Measurements from ENCODE around the gene GARNL3.

GARNL3 gene

DNA sequence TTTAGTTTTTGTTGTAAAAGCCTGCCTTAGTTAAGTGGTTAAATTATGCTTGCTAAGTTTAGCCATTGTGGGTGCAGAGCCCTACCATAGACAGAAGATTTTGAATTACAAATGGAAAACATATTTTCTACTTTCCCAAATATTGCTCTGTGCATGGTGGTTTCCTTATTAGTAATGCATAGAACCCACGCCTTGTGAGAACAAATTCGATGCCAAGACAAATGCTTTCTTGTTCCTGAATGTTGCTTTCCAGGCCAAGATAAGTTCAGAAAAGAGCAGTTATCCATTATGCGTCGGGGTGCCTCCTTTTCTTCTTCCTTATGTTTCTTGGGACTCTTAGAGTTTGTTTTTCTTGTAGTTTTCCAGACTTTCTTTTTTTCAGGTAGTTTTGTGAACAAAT, 31.0 kb upstream of the GARNL3 start:
- DNase-seq (ENCODE audit: low spot score): no peak

DNA sequence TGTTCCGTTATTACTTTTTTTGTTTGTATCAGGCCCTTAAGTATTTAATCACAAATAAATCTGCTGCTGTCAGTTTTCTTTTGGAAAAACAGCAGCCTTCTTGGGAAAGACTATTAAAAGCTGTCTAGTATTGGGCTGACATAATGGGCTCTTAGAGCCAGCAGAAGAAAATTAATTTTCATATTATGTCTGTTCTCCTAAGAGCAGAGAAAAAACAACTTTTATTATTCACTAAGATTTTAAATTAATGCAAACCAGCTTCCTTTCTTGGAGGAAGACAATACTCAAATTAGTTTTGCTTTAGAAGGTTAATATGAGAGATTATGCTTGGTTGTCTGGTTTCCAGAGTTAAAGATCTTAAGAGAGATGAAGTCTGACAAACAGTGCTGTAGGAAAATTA, 30.6 kb upstream of the GARNL3 start:
- no peak for DNase-seq (ENCODE audit: low spot score)

DNA sequence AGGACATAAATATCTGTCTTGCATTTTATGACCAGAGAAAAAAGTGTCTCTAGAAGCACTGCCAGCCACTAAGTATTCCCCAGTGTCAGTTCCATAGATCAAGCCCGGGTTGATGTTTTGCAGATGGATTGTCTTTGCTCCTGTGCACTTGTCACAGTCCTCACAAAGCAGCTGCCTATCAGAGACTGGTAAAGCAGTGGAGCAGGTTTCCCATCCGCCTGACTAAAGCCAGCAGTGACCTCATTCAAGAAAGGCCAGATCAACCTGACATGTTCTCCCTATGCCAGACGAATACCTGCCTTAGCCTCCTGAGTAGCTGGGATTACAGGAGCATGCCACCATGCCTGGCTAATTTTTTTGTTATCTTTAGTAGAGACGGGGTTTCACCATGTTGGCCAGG, 26.8 kb upstream of the GARNL3 start:
- no peak for DNase-seq (ENCODE audit: low spot score)

DNA sequence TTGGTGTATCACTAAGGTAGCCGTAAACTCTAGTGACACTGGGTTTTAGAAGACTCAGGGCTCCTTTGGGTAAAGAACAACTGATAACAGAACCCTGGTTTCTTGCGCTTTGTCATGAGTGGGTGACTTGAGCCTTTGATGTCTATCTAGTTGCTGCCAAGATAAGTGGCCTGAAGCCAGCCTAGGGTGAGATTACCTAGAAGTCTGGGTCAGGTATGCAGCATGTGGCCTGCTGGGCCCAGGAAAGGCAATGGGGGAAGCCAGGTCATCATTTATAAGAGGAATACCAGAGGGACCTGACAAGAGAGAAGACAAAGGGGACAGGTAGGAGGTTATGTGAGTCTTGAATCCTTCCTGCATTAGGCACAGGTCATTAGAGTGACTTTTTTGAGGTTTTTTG, 23.2 kb upstream of the GARNL3 start:
- DNase-seq (ENCODE audit: low spot score): no peak

DNA sequence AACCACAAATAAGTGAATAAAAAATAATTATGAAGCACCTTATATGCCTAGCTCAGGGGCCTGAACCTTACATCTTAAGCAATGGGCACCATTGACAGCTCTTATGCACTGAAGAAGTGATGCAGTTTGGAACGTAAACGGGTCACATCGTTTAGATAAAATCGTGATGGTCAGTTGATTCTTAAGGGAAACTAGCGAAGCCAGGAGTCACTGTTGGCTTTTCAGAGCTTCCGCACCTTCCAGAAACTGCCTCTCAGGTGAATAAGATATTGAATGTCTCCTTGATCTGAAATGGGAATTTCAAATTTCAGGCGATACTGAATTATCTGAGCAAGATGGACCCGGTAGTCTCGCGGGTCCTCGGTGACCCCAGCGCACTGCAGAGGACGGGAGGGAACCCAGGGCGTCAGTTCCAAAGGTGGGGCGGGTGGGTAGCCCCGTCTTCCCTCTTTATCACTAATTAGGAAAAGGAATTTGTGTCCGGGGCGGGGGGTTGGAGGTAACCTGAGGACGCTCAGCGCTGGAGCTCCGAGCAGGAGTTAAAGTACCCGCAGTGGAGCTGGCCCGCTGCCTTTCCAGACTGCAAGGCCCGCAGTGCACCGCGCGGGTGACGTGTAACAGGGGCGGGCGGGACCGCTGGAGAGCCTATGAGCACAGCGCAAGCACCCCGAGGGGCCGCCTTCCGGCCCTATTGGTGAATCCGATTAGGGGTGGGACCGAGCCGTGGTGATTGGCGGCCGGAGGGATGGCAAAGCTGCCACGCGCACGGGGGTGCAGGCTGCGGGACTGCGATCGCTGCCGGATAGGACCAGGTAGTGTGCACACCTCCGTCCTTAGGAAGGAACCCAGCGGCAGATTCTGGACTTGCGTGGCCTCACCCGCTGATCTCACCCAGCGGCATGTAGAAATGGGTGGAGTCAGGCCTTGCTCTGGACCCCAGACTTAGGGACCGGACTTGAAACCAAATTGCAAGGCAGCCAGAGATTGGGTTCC, 19.7 kb upstream of the GARNL3 start:
- peak; percentile 97 for DNase-seq (ENCODE audit: low spot score)

DNA sequence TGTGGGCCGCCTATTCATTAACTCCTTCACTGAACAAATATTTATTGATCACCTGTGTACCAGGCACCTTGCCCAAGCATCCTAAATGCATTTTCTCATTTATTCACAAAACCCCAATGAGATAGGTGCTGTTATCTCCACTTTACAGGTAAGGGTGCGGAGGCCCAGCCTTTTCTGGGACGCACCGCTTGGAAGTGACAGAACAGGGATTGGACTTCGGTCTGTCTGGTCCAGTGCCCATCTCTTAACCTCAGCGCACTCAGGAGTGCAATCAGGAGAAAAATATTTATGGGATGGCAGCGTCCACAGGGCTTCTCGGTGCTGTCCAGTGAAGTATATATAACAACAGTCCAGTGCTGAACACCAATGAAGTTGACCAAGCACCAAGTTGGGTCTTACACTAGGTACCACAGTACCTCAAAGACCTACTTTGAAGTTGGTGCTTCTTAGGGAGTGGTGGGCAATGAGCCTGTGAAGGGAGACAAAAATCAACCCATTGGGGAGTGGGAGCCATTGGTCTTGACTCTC, 18.9 kb upstream of the GARNL3 start:
- DNase-seq (ENCODE audit: low spot score): no peak

DNA sequence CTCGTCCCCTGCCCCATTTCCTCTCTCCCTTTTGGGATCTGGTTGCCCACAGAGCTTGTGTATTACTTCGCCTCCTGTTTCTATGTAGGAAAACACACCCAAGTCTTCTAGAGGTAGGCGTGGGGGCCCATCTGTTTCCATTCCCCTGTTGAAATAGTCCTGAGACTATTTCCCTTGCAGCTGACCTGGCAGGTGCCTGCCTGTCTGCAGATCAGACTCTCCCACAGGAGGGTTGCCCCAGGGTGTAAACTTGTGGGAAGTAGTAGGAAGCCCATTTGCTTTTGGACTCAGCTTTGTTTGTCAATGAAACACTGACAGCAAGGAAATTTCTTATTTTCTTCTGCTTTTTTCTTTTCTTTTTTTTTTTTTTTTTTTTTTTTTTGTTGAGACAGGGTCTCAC, 16.3 kb upstream of the GARNL3 start:
- DNase-seq (ENCODE audit: low spot score): no peak

DNA sequence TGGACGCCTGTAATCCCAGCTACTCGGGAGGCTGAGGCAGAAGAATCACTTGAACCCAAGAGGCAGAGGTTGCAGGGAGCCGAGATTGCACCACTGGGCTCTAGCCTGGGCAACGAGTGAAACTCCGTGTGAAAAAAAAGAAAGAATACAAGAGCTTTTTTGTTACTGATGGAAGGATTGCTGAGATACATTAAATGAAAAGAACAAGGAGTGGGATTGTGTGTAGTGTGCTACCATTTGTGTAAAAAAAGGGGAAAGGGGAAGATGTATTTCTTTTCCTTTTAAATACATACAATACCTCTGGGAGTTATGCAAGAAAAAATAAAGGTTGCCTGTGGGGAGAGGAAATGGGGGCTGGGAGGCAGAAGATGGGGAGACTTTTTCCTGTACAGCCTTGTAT, 14.7 kb upstream of the GARNL3 start:
- DNase-seq (ENCODE audit: low spot score): no peak

DNA sequence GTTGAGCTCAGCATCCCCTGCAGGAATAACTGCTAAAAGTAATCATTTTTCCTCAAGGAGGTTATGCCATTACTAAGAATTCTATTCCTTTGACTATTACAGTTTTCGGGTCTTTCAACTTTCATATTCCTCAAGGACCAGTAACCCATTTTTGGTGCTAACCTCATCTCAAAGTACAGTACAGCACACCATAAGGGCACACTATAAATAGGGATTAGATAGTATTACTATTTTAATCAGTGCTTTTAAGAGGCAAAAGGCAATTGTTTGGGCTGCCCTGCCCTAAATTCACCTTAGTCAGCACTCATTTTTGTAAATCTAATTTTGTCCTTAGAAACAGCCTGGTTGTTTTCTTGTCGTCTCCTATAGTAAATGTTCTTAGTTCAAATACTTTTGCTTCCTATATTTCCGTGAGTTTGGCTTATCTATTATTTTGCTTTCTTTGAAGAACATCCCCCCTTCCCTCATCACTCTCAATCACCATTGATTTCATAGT, 13.6 kb upstream of the GARNL3 start:
- no peak for DNase-seq (ENCODE audit: low spot score)

DNA sequence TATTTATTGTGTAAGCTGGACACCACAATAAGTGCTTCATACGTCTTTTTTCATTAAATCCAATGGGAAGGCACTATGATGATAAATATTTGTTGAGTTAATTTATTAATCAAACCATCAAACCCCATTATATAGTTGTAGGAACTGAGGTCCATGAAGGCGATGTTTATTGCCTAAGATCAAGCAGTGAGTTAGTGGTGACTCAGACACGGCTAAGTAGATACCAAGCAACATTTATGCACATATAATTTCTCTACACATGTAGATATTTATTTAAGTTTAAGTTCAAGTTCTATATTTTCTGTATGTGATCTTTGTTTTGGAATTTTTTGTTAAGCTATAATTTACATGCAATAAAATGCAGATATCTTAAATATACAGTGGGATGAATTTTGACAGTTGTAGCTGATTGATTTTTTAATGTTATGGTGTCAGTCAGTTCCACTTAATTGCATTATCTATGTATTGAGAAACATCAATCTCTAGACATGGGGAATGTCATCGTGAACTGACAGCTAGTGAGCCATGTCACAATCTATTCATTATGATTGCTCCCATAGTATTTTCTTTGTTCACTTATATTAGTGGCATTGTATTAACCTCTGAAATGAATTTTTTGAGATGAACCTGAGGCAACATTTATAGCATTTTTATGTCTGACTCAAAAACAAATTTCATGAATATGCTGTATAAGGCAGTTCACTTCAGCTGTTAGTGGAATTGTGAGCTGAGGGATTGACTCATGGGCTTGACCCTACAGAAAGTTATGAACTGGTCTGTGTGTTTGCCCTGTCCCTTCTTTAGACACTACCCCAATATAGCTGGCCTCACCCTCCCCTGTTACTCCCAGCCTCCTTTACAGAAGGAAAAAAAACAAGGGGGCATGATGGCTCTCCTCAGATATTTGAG, 11.9 kb upstream of the GARNL3 start:
- DNase-seq (ENCODE audit: low spot score): no peak

DNA sequence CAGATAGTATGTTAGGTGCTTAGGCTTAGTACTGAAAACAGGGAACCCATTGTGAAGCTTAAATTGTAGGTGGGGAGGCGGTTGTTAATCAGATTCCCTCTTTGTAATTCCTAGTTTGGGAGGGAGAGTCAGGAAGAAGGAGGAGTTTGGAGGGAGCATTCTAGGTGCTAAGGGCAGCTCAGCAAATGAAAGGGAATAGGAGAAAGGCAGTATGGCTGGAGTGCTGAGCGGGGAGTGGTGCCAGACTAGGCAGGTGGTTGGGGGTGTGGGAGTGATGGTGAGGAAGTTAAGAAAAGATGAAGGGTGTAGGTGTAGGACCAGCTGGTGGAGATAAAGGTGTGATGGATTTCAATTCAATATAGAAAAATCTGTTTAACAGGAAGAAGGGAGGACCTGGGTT, 11.1 kb upstream of the GARNL3 start:
- DNase-seq (ENCODE audit: low spot score): no peak

DNA sequence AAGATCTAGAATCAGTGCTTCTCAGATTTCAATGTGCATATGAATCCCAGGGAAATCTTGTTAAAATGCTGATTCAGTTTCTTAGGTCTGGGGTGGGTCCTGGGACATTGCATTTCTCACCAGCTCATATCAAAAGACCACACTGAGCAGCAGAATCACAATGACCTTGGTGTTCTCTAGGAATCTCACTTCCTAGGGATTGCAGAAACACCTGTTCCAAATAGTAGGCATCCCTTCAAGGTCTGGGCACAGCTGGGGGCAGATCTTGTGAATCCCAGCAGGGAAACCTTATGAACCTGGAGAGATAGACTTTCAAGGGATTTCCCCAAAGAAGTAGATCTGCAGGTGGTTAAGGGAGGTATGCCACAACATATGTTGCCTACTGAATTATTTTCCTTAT, 8.9 kb upstream of the GARNL3 start:
- DNase-seq (ENCODE audit: low spot score): no peak

DNA sequence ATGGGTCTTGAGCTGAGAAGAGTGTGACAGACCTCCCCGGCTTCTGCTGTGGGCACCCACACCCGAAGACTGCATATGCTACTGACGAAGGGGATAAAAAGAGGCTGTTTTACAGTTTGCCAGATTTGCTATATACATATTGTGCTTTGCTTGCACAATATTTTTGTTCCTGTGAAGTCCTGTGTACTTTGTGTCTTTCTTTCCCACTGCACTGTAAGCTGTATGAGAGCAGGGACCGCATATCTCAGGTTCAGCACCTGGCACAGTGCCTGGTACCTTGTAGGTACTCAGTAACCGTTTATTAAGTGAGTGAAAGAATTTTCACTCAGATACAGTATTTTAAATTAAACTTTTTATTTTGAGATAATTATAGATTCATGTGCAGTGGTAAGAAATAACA, 8.2 kb upstream of the GARNL3 start:
- DNase-seq (ENCODE audit: low spot score): no peak

DNA sequence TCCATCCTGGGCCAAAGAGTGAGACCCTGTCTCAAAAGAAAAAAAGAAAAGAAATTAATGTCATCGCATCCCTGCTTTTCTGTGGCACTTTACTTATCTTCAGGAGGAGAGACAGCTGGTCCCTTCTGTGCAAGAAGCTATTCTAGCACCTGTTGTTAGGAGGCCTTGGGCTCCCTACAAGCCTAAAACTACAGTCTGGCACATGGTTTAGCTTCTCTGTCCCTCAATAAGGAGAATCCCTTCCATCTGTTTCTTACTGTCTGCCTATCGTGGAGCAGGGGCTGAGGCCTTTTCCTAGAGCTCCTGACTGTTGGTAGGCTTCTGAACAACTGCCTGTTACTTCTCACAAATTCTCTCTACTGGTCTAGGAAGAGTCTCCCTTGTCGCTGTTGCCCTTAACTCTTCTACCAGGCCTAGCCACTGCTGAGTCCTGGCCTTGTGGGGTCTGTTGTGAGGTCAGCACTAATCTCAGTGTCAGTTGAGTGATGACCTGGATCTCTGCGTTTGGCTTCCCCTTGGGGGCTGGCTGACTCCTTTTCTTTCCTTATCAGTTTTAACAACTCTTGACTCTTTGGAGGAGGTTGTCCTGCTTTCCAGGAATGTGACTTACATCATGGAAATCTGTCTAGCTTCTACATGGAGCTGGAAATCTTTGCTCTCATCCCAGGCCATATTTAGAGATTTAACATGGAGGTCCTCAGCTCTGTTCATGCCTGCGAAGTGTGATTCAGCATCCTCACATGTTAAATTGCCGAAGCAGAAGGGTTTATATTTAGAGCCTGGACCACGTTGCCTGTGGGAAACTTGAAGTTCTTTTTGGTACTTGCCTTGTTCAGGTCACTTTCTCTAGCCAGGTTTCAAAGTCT, 5.7 kb upstream of the GARNL3 start:
- DNase-seq (ENCODE audit: low spot score): no peak

DNA sequence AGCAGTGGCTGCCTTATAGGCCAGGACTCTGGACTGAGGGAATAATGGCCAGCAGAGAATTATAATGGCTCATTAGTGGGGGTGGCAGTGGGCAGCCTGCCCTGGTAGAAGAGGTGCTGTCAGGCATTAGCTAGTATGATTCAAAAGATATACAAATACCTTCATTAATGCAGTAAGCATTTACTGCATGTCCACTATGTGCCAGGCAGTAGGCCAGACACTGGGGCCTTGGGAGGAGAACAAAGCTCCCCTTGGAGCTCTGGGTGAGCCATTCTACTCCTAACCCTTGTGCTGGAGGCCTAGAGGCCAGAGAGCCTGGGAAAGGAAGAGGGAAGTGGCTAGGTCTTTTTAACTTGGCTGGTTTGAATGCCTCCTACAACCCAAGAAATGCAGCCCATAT, 2.0 kb upstream of the GARNL3 start:
- no peak for DNase-seq (ENCODE audit: low spot score)

DNA sequence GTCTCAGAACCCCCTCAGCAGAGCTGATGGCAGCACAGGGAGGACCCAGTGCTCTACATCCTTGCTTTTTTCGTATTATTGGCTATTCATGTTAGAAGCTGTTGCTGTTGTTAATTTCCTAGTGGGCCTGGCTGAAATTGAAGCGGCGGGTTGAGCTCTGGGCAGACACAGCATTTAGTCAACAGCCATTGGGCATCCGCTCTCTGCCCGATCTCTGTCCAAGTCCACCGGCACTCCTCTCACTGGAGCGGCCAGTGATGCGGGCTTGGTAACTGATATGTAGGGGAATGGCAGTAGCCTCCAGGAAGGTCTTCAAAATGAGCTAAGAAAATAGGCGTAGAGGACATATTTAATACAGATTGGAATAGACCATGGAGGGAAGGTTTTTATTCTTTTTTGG, 1.3 kb upstream of the GARNL3 start:
- no peak for DNase-seq (ENCODE audit: low spot score)

DNA sequence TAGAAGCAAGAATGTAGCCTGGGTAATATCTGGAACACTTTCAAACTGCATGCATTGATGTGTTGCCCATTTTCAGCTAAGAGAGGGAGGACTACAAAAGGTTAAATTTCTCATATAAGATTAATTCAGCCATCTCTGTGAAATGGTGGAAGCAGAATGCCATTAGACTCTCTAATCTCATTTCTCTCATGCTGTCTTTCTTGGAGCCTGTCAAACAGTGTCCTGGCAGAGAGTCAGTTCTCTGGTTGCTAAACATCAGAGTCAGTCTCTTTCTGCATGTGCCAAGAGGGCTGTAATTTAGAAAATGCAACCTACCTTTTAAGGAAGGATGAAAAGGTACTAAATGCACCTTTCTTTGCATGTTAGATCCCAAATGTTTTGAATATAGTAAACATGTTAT, 910 bp upstream of the GARNL3 start:
- DNase-seq (ENCODE audit: low spot score): no peak

DNA sequence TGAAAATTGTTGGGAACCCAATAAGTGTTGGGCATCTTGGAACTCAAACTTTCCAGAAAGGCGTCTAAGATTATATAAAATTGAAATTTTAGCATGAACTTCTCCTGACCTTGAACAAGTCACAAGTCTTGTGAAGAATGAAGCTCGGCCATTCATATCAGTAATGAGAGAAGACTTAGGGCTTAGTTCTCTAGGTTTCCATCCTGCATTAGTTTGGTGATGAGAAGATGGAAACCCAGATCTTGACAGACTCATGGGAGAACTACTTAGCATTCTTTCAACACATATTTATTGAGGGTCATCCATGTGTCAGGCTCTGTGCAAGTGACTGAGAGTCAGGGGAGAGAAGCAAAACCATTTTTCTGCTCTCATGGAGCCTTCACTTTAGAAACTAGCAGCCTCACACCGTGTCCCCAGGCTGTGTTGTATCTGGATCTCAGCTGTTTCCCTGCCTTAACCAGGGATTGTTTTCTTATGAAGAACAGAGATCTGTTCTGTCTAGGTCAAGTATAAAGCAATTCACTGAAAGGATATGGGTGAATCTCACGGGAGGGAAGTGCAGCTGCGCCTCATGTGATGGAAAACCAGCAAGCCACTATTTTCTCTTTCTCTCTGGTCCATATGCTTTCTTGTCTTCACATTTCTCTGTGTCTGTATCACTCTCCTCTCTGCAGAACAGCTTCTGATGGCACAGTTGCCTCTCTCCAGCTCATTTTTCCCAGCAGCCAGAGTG, 3.4 kb downstream of the GARNL3 start:
- DNase-seq (ENCODE audit: low spot score): no peak

DNA sequence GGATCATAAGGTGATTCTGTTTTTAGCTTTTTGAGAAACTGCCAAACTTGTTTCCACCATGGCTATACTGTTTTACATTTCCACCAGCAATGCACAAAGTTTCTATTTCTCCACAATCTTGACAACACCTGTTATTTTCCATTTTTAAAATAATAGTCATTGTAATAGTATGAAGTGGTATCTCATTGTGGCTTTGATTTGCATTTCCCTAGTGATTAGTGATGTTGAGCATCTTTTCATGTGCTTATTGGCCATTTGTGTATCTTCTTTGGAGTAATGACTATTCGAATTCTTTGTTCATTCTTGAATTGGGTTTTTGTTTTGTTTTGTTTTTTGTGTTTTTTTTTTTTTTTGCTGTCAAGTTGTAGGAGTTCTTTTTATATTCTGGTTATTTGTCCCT, 4.9 kb downstream of the GARNL3 start:
- no peak for DNase-seq (ENCODE audit: low spot score)

DNA sequence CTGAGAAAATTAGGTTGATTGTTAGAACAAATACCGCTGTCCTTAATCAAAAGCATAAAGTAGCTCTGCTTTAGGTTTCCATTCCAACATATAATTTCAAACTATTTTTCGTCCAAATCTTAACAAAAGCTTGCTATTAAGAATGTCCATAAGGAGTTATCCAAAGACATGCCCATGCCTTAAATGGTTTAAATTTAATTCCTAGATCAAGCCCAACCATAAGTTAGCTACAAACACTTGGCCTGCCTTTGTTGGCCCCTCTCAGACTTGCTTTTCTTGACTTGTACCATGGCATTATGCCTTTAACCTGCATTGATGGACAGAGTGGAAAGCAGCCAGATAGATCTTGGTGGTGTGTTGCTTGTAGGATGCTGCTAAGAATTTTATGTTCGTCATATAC, 8.8 kb downstream of the GARNL3 start:
- DNase-seq (ENCODE audit: low spot score): no peak

DNA sequence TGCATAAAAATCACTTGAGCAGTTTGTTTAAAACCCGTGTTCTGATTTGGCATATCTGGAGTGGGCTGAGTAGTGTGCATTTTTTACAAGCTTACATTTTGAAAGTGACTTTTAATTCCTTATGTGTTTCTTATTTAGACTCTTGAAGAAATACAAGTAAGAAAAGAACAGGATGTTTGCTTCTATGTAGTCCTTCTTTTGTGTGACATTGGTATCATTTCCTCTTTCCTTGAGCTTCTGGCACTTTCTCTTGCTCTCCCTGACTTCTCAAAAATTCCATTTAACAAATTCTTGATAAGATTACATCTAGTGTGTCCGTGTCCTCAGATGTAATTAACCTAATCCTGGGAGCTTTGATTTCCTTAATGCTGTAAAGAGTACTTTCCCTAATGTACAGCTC, 12.5 kb downstream of the GARNL3 start:
- no peak for DNase-seq (ENCODE audit: low spot score)
